HG03432 (cell line): ENCODE measurements around the gene CCDC74B.
"Not testable (repeated sequence)": the region's sequence is repeated elsewhere in the genome, so short reads cannot be mapped to it uniquely, and the experiment has no call there.

Source experiments
- ATAC-seq: cut with Tn5 transposase; IDR thresholded peaks from one replicate; pipeline ENCODE4 v1.9.1; 2021; ENCODE audit warnings: mild to moderate bottlenecking, moderate library complexity; ENCODE audit not compliant: unreplicated experiment

Gene CCDC74B

DNA sequence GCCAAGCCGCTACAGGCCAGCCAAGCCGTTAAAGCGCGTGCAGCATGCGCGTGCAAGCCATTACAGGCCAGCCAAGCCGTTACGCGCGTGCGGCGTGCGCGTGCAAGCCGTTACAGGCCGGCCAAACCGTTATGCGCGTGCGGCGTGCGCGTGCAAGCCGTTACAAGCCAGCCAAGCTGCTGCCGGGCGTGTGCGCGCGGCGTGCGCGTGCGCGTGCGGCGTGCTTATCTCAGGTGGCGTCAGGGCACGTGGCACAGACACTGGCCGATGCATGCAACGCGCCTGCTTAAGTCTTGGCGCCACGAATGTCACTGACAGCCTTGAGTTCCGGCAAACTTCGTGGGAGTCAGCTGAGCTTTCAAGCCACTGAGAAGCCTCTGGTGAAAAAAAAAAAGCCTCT is 24.0 kb downstream of the CCDC74B start:
- not testable (repeated sequence) for ATAC-seq

DNA sequence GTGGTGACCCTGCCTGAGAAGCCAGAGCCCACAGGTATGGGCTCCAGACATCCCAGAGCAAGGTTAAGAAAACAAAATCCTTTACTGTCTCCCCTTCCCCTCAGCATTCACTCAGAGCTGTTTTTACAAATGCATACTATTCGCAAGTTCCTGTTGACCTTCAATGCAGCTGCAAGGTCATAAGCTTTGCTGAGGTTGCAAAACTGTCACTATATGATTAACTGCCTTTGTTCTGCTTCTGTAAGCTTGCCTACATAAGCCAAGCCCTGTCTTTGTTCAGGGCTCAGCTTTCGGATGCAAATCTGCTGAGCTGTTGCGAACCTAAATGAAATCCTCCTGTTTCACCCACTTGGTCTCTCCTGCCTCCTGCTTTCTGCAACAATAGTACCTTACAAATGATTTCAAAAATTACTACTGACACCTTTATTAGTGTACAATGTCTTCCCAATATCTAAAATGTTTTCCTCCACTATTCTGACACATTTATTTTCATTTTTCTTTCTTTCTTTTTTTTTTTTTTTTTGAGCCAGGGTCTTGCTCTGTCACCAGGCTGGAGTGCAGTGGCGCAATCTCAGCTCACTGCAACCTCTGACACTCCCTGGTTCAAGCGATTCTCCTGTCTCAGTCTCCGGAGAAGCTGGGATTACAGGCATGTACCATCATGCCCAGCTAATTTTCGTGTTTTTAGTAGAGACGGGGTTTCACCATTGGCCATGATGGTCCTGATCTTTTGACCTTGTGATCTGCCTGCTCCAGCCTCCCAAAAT is 42.1 kb downstream of the CCDC74B start:
- not testable (repeated sequence) for ATAC-seq
